Upper lobe of right lung (tissue), 1 donor: ENCODE data around the gene NID2. TPM values are rescaled to one million over a fixed set of nuclear protein-coding genes. Genes with fewer than 3 reads are reported as not detected.

Experiments
- ATAC-seq: fragments of 200-7000 bp; cut with Tn5 transposase; one replicate; pipeline ENCODE4 v1.9.1; 2020; ENCODE audit warnings: mild to moderate bottlenecking, moderate library complexity
- DNase-seq: peaks from one replicate; pipeline ENCODE4 v3.0.0-alpha.2; 2020
- H3K27ac ChIP-seq: fragments of 200-600 bp; one replicate; pipeline ENCODE4 v1.8.0; 2022
- H3K27me3 ChIP-seq: fragments of 200-600 bp; one replicate; pipeline ENCODE4 v1.8.0; 2022; ENCODE audit warnings: mild to moderate bottlenecking
- H3K36me3 ChIP-seq: fragments of 200-600 bp; one replicate; pipeline ENCODE4 v1.8.0; 2022
- H3K4me1 ChIP-seq: fragments of 200-600 bp; one replicate; pipeline ENCODE4 v1.8.0; 2022
- H3K4me3 ChIP-seq: fragments of 200-600 bp; one replicate; pipeline ENCODE4 v1.8.0; 2022; ENCODE audit warnings: mild to moderate bottlenecking
- H3K9me3 ChIP-seq: fragments of 200-600 bp; one replicate; pipeline ENCODE4 v1.8.0; 2022
- intact Hi-C: fragments of 100-400 bp; cut with DNase I; formaldehyde crosslinking; loops from one replicate; pipeline ENCODE4 v1.11.0; 2022
- total RNA-seq: library from RNA; stranded (reverse); fragmentation: NEBNext Ultra II Directional; extraction: Animal tissue kit (Norgen Biotek cat#: 25700); gene quantifications from one replicate; pipeline ENCODE4 v1.2.1, GENCODE V29; 2021
- TF ChIP-seq, protein P1 (sequence below): fragments of 200-600 bp; IDR thresholded peaks from one replicate; pipeline ENCODE4 v1.8.0; 2022; ENCODE audit warnings: antibody characterized with exemption
- donor health status: DM: no; HTN: yes; CAD: no; lungs with severe emphysema.

Gene NID2
- total RNA-seq, 1 donor from 2014 or later = 17.9 TPM

DNA sequence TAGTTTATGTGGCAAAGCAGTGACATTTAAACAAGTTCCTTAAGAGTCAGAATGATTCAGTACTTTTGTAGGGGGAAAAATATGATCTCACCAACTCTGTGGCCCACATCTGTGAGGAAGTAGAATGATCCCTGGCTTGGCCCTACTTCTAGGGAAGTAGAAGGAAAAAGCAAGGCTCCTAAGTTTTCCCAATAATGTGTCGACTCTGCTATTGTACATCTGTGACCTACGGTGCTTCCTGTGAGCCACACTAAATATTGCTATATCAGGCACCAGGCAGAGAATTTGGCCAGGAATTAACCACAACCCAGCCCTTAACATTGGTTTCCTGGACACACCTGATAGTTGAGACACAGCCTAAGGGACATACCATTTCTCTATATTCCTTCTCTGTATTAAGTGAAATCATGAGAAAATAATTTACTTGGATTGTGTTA is 9.3 kb upstream of the NID2 start:
- Histone ChIP-seq H3K9me3 (no peaks in the 10 kb centered on the region), H3K36me3 (no peaks in the 10 kb centered on the region), H3K27me3 (no peaks in the 10 kb centered on the region), H3K27ac (no peak overlapping the region), H3K4me3 (no peak overlapping the region), H3K4me1 (peaks cover 3% of the 10 kb centered on the region)
- ATAC-seq (no peak), DNase-seq (no peak)
- intact Hi-C loops = no loop called here
- TF ChIP-seq, protein P1, sequence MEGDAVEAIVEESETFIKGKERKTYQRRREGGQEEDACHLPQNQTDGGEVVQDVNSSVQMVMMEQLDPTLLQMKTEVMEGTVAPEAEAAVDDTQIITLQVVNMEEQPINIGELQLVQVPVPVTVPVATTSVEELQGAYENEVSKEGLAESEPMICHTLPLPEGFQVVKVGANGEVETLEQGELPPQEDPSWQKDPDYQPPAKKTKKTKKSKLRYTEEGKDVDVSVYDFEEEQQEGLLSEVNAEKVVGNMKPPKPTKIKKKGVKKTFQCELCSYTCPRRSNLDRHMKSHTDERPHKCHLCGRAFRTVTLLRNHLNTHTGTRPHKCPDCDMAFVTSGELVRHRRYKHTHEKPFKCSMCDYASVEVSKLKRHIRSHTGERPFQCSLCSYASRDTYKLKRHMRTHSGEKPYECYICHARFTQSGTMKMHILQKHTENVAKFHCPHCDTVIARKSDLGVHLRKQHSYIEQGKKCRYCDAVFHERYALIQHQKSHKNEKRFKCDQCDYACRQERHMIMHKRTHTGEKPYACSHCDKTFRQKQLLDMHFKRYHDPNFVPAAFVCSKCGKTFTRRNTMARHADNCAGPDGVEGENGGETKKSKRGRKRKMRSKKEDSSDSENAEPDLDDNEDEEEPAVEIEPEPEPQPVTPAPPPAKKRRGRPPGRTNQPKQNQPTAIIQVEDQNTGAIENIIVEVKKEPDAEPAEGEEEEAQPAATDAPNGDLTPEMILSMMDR = no peak

DNA sequence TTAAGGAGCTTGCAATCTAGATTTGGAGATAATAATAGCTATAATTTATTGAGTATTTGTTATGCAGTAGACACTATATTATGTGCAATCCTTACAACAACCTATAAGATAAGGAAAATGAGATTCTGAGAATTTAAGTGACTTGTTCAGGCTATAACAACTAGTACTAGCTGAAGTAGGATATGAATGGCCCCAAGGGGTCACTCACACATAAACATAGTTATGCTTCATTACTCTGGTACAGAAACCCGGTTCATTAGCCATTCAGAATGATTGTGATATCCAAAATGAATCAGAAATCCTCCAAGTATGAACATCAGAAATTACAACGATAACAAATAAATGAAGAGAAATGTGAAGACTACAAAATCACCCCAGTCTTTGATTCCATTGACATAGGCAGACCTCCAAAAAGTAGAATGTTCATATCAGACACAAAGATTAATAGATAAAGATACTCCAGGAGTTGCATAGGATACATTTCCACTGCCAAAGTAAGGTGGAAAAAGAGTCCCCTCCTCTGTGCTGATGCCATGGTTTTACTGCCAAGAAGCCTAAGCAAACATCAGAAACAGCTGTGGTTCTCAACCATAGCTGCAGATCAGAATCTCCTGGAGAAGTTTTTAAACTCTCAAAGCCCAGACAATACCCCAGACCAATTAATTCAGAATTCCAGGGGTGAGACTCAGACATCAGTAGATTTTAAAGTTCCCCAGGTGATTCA is 8.6 kb upstream of the NID2 start:
- intact Hi-C loops = no loop called here
- peaks cover 3% of the 10 kb centered on the region for H3K4me1 ChIP-seq

DNA sequence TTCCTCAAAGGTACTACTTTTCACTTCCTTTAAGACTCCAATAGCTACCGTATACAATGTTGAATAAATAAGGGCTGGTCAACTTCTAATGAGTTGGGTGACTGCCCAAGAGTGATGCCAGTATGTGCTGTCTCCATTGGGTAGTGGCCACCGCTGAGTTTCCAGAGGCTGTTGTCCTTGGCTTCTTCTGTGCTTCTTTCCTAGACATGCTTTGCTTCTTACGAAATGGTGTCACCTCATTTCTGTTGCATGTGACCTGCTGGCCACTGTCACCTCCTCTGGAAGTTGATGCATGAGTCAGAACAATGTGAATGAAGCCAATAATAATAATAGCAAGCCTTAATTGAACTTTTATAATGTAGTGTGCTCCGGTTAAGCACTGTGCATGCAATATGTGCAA is 7.5 kb upstream of the NID2 start:
- Histone ChIP-seq H3K27me3 (no peaks in the 10 kb centered on the region), H3K4me1 (peaks cover 3% of the 10 kb centered on the region), H3K9me3 (no peaks in the 10 kb centered on the region), H3K4me3 (no peak overlapping the region), H3K36me3 (no peaks in the 10 kb centered on the region), H3K27ac (no peak overlapping the region)
- DNase-seq (no peak), ATAC-seq (no peak)
- TF ChIP-seq, protein P1 = no peak
- intact Hi-C loops = no loop called here

More for the DNA sequence above, 8.6 kb upstream of the NID2 start:
- DNase-seq (no peak), ATAC-seq (no peak)
- Histone ChIP-seq H3K4me3 (no peak overlapping the region), H3K9me3 (no peaks in the 10 kb centered on the region), H3K36me3 (no peaks in the 10 kb centered on the region), H3K27ac (no peak overlapping the region), H3K27me3 (no peaks in the 10 kb centered on the region)
- TF ChIP-seq, protein P1 = no peak

DNA sequence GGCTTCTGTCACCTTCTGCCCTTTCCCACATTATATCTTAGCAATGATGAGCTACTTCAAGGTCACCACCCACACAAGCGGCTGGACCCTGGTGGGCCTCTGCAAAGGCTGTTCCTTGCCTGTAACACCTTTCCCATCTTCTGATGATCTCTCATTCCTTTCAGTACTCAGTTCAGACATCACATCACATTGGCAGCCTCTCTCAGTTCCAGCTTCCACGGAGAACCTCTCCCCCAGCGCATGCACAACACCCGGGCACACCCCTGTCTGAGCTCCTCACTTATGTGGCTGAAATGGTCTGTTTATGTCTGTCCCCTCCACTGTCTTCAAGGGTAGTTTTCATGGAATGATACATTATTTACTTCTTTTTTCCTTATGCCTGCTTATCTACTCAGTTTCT is 6.5 kb upstream of the NID2 start:
- H3K4me1 ChIP-seq = peaks cover 3% of the 10 kb centered on the region
- intact Hi-C loops = no loop called here
- H3K4me3 ChIP-seq = no peak overlapping the region
- ATAC-seq (no peak), DNase-seq (no peak)
- H3K9me3 ChIP-seq = no peaks in the 10 kb centered on the region
- no peaks in the 10 kb centered on the region for H3K36me3 ChIP-seq
- H3K27me3 ChIP-seq = no peaks in the 10 kb centered on the region
- TF ChIP-seq, protein P1 = no peak
- no peak overlapping the region for H3K27ac ChIP-seq

DNA sequence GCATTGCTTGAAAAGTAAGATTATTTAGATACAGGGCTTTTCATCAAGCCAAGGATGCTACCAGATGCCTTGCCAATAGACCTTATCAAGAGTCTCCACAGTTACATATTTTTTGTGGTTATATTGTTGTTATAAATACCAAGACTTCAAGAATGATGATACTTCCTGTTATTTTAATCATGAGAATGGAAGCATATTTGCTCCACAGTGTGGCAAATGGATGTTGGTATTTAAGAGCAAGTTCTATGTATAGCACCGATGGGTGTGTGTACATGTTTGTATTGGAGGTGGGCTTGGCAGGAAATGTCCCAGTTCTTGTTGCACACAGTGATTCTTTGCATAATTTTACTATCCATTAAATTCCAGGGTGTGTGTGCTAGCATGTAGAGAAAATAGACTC is 4.4 kb upstream of the NID2 start:
- Histone ChIP-seq H3K4me1 (peaks cover 5% of the 10 kb centered on the region), H3K9me3 (no peaks in the 10 kb centered on the region), H3K27me3 (peaks cover 9% of the 10 kb centered on the region), H3K27ac (no peak overlapping the region), H3K4me3 (no peak overlapping the region), H3K36me3 (no peaks in the 10 kb centered on the region)
- ATAC-seq (no peak), DNase-seq (no peak)
- TF ChIP-seq, protein P1 = no peak
- intact Hi-C loops = no loop called here
